GM23338 (cell line): ENCODE results near the gene RXRA. TPM values are rescaled to one million over a fixed set of nuclear protein-coding genes. Genes with fewer than 3 reads are reported as not detected.

Experiments
- ATAC-seq: fragments of 200-7000 bp; cut with Tn5 transposase; 3 replicates; pipeline ENCODE4 v1.9.1; 2020
- DNase-seq: peaks from one replicate; pipeline ENCODE4 v3.0.0-alpha.2; 2015; ENCODE audit warnings: low spot score
- H2AFZ ChIP-seq: fragments of 200-600 bp; sonication (generic); 2 replicates; pipeline ENCODE4 v1.8.0; 2016; ENCODE audit warnings: antibody characterized with exemption, mild to moderate bottlenecking, moderate library complexity
- H3F3A ChIP-seq: fragments of 200-600 bp; sonication (generic); replicated peaks from 2 replicates; pipeline ENCODE4 v1.8.0; 2017; ENCODE audit warnings: antibody characterized with exemption, mixed run types, low read depth
- H3K27ac ChIP-seq: fragments of 200-600 bp; sonication (generic); 2 replicates; pipeline ENCODE4 v1.6.1; 2016; ENCODE audit warnings: low read depth
- H3K27me3 ChIP-seq: fragments of 200-600 bp; sonication (generic); 2 replicates; pipeline ENCODE4 v1.8.0; 2016; ENCODE audit warnings: mild to moderate bottlenecking, mixed run types, moderate library complexity; ENCODE audit not compliant: insufficient read depth
- H3K36me3 ChIP-seq: fragments of 200-600 bp; sonication (generic); 2 replicates; pipeline ENCODE4 v1.8.0; 2016; ENCODE audit warnings: mild to moderate bottlenecking; ENCODE audit not compliant: insufficient read depth
- H3K4me1 ChIP-seq: fragments of 200-600 bp; sonication (generic); 2 replicates; pipeline ENCODE4 v1.8.0; 2016; ENCODE audit warnings: mild to moderate bottlenecking, moderate library complexity; ENCODE audit not compliant: insufficient read depth
- H3K4me2 ChIP-seq: fragments of 200-600 bp; sonication (generic); 2 replicates; pipeline ENCODE4 v1.7.1; 2017; ENCODE audit warnings: mixed run types
- H3K4me3 ChIP-seq: fragments of 200-600 bp; sonication (generic); 2 replicates; pipeline ENCODE4 v1.6.1; 2016; ENCODE audit warnings: mixed run types
- H3K79me2 ChIP-seq: fragments of 200-600 bp; sonication (generic); replicated peaks from 2 replicates; pipeline ENCODE4 v1.8.0; 2017; ENCODE audit warnings: mild to moderate bottlenecking; ENCODE audit not compliant: insufficient read depth
- H3K9me2 ChIP-seq: fragments of 200-600 bp; sonication (generic); 2 replicates; pipeline ENCODE4 v1.8.0; 2017; ENCODE audit not compliant: insufficient read depth
- H4K20me1 ChIP-seq: fragments of 200-600 bp; sonication (generic); replicated peaks from 2 replicates; pipeline ENCODE4 v1.8.0; 2017; ENCODE audit warnings: mild to moderate bottlenecking; ENCODE audit not compliant: insufficient read depth
- H3K27ac Mint-ChIP-seq: 2 replicates; pipeline ENCODE4 v1.8.0; 2020; ENCODE audit warnings: inconsistent platforms, mild to moderate bottlenecking, moderate library complexity, mixed read lengths
- H3K27me3 Mint-ChIP-seq: 3 replicates; pipeline ENCODE4 v1.8.0; 2022; ENCODE audit warnings: low read depth, mild to moderate bottlenecking, moderate library complexity, mixed read lengths, inconsistent platforms; ENCODE audit not compliant: insufficient read depth, poor library complexity
- H3K36me3 Mint-ChIP-seq: 3 replicates; pipeline ENCODE4 v1.8.0; 2021; ENCODE audit warnings: low read depth, mild to moderate bottlenecking, inconsistent platforms, moderate library complexity, mixed read lengths
- H3K4me1 Mint-ChIP-seq: 3 replicates; pipeline ENCODE4 v1.8.0; 2020; ENCODE audit warnings: mild to moderate bottlenecking, inconsistent platforms, mixed read lengths
- H3K4me3 Mint-ChIP-seq: 3 replicates; pipeline ENCODE4 v1.8.0; 2021; ENCODE audit warnings: moderate library complexity, mild to moderate bottlenecking, inconsistent platforms, mixed read lengths
- H3K9me3 Mint-ChIP-seq: 3 replicates; pipeline ENCODE4 v1.8.0; 2020; ENCODE audit warnings: moderate library complexity, mild to moderate bottlenecking, inconsistent platforms, mixed read lengths
- CREB1 ChIP-seq: fragments of 250-450 bp; sonication (Bioruptor Pico); IDR thresholded peaks from 2 replicates; pipeline ENCODE4 v1.5.0; 2020; ENCODE audit warnings: low read depth, mild to moderate bottlenecking, moderate library complexity
- EZH2 ChIP-seq: fragments of 200-600 bp; sonication (generic); IDR thresholded peaks from one replicate; pipeline ENCODE4 v1.8.0; 2017; ENCODE audit warnings: antibody characterized with exemption, mild to moderate bottlenecking, low read depth; ENCODE audit not compliant: unreplicated experiment
- EZH2phosphoT487 ChIP-seq: fragments of 200-600 bp; sonication (generic); IDR thresholded peaks from one replicate; pipeline ENCODE4 v1.8.1; 2018; ENCODE audit warnings: antibody characterized with exemption; ENCODE audit not compliant: unreplicated experiment
- JUNB ChIP-seq: IDR thresholded peaks from one replicate; pipeline ENCODE4 v1.6.1; 2016; ENCODE audit warnings: antibody characterized with exemption; ENCODE audit not compliant: unreplicated experiment
- NANOG ChIP-seq: IDR thresholded peaks from 2 replicates; pipeline ENCODE4 v1.6.1; 2016; ENCODE audit warnings: antibody characterized with exemption, borderline replicate concordance
- POLR2AphosphoS5 ChIP-seq: IDR thresholded peaks from 2 replicates; pipeline ENCODE4 v1.6.1; 2016; ENCODE audit warnings: antibody characterized with exemption, low read depth
- REST ChIP-seq: IDR thresholded peaks from one replicate; pipeline ENCODE4 v1.6.1; 2018; ENCODE audit warnings: antibody characterized with exemption; ENCODE audit not compliant: unreplicated experiment
- STAT1 ChIP-seq: IDR thresholded peaks from one replicate; pipeline ENCODE4 v1.6.1; 2016; ENCODE audit warnings: antibody characterized with exemption; ENCODE audit not compliant: unreplicated experiment
- ZNF114 ChIP-seq: fragments of 250-450 bp; sonication (Bioruptor Pico); IDR thresholded peaks from 2 replicates; pipeline ENCODE4 v1.5.0; 2020; ENCODE audit warnings: mild to moderate bottlenecking, moderate library complexity
- ZNF331 ChIP-seq: fragments of 250-450 bp; sonication (Bioruptor Pico); IDR thresholded peaks from 2 replicates; pipeline ENCODE4 v1.5.0; 2020; ENCODE audit warnings: low read depth, mild to moderate bottlenecking, moderate library complexity
- polyA plus RNA-seq: library from polyadenylated mRNA; unstranded; fragments of >200 nt; fragmentation: Nextera tagmentation; extraction: Ambion mirVana; gene quantifications from 2 replicates; pipeline ENCODE4 v1.2.1, GENCODE V29; 2016
- total RNA-seq: library from RNA; depleted of rRNA; stranded (reverse); fragments of >200 nt; shearing (Covaris generic); gene quantifications from 2 replicates; pipeline ENCODE4 v1.2.3, GENCODE V29; 2014
- TF ChIP-seq, protein P1 (sequence below): IDR thresholded peaks from 2 replicates; pipeline ENCODE4 v1.6.1; 2016; ENCODE audit warnings: antibody characterized with exemption
- TF ChIP-seq, protein P2 (sequence below), 2 experiments: fragments of 200-600 bp in 1 of 2; sonication (generic) in 1 of 2; conservative IDR thresholded peaks; 2 replicates each; pipeline versions ENCODE4 v1.5.1 to v1.6.1; 2016 to 2017; ENCODE audit warnings: antibody characterized with exemption in 2 of 2, low read depth in 2 of 2, mild to moderate bottlenecking in 2 of 2, moderate library complexity in 1 of 2
- TF ChIP-seq, protein P3 (sequence below): fragments of 250-450 bp; sonication (Bioruptor Pico); IDR thresholded peaks from 2 replicates; pipeline ENCODE4 v1.5.0; 2020; ENCODE audit warnings: mild to moderate bottlenecking, moderate library complexity

The RXRA gene
- total and polyA plus RNA-seq, 2 experiments from 2014 or later: 4.9 to 17.9 TPM

DNA sequence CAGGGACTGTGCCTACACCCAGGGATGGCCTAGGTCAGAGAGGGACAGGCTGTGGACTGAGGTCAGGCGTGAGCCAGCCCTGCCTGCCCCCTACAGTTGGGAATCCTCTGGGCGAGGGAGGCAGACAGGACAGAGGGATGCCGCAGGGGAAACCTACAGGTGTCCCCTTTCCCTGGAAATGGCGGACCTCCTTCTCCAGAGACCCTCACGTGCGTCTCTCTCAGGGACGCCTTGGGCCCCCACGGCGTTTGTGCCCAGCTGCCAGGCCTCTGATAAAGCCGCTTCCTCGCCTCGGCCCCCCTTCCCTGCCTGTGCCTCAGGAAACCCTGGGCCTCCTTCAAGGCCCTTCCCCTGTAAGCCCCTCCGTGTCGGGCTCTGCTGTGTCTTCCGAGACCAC is 129.3 kb downstream of the RXRA start:
- H3K4me3 ChIP-seq: no peak overlapping the region
- TF ChIP-seq ZNF114 (CRISPR knock-in tag) (no peak), JUNB (no peak), NANOG (no peak), REST (no peak), ZNF331 (CRISPR knock-in tag) (no peak), POLR2AphosphoS5 (no peak), EZH2 (no peak), STAT1 (no peak), CREB1 (CRISPR knock-in tag) (no peak), EZH2phosphoT487 (no peak)
- TF ChIP-seq, protein P1, sequence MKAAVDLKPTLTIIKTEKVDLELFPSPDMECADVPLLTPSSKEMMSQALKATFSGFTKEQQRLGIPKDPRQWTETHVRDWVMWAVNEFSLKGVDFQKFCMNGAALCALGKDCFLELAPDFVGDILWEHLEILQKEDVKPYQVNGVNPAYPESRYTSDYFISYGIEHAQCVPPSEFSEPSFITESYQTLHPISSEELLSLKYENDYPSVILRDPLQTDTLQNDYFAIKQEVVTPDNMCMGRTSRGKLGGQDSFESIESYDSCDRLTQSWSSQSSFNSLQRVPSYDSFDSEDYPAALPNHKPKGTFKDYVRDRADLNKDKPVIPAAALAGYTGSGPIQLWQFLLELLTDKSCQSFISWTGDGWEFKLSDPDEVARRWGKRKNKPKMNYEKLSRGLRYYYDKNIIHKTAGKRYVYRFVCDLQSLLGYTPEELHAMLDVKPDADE: no peak
- TF ChIP-seq, protein P2, sequence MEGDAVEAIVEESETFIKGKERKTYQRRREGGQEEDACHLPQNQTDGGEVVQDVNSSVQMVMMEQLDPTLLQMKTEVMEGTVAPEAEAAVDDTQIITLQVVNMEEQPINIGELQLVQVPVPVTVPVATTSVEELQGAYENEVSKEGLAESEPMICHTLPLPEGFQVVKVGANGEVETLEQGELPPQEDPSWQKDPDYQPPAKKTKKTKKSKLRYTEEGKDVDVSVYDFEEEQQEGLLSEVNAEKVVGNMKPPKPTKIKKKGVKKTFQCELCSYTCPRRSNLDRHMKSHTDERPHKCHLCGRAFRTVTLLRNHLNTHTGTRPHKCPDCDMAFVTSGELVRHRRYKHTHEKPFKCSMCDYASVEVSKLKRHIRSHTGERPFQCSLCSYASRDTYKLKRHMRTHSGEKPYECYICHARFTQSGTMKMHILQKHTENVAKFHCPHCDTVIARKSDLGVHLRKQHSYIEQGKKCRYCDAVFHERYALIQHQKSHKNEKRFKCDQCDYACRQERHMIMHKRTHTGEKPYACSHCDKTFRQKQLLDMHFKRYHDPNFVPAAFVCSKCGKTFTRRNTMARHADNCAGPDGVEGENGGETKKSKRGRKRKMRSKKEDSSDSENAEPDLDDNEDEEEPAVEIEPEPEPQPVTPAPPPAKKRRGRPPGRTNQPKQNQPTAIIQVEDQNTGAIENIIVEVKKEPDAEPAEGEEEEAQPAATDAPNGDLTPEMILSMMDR (conservative IDR thresholded peaks at IDR 0.05; ENCODE audit: low read depth in 2 of 2): no peak
- TF ChIP-seq, protein P3, sequence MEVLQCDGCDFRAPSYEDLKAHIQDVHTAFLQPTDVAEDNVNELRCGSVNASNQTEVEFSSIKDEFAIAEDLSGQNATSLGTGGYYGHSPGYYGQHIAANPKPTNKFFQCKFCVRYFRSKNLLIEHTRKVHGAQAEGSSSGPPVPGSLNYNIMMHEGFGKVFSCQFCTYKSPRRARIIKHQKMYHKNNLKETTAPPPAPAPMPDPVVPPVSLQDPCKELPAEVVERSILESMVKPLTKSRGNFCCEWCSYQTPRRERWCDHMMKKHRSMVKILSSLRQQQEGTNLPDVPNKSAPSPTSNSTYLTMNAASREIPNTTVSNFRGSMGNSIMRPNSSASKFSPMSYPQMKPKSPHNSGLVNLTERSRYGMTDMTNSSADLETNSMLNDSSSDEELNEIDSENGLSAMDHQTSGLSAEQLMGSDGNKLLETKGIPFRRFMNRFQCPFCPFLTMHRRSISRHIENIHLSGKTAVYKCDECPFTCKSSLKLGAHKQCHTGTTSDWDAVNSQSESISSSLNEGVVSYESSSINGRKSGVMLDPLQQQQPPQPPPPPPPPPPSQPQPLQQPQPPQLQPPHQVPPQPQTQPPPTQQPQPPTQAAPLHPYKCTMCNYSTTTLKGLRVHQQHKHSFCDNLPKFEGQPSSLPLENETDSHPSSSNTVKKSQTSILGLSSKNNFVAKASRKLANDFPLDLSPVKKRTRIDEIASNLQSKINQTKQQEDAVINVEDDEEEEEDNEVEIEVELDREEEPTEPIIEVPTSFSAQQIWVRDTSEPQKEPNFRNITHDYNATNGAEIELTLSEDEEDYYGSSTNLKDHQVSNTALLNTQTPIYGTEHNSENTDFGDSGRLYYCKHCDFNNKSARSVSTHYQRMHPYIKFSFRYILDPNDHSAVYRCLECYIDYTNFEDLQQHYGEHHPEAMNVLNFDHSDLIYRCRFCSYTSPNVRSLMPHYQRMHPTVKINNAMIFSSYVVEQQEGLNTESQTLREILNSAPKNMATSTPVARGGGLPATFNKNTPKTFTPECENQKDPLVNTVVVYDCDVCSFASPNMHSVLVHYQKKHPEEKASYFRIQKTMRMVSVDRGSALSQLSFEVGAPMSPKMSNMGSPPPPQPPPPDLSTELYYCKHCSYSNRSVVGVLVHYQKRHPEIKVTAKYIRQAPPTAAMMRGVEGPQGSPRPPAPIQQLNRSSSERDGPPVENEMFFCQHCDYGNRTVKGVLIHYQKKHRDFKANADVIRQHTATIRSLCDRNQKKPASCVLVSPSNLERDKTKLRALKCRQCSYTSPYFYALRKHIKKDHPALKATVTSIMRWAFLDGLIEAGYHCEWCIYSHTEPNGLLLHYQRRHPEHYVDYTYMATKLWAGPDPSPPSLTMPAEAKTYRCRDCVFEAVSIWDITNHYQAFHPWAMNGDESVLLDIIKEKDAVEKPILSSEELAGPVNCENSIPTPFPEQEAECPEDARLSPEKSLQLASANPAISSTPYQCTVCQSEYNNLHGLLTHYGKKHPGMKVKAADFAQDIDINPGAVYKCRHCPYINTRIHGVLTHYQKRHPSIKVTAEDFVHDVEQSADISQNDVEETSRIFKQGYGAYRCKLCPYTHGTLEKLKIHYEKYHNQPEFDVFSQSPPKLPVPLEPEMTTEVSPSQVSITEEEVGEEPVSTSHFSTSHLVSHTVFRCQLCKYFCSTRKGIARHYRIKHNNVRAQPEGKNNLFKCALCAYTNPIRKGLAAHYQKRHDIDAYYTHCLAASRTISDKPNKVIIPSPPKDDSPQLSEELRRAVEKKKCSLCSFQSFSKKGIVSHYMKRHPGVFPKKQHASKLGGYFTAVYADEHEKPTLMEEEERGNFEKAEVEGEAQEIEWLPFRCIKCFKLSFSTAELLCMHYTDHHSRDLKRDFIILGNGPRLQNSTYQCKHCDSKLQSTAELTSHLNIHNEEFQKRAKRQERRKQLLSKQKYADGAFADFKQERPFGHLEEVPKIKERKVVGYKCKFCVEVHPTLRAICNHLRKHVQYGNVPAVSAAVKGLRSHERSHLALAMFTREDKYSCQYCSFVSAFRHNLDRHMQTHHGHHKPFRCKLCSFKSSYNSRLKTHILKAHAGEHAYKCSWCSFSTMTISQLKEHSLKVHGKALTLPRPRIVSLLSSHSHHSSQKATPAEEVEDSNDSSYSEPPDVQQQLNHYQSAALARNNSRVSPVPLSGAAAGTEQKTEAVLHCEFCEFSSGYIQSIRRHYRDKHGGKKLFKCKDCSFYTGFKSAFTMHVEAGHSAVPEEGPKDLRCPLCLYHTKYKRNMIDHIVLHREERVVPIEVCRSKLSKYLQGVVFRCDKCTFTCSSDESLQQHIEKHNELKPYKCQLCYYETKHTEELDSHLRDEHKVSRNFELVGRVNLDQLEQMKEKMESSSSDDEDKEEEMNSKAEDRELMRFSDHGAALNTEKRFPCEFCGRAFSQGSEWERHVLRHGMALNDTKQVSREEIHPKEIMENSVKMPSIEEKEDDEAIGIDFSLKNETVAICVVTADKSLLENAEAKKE (CRISPR knock-in tag): no peak
- H3K27me3 ChIP-seq: no peaks in the 10 kb centered on the region
- Mint-ChIP-seq H3K27me3 (peaks cover 8% of the 10 kb centered on the region), H3K9me3 (no peaks in the 10 kb centered on the region), H3K4me3 (no peak overlapping the region), H3K36me3 (no peaks in the 10 kb centered on the region), H3K4me1 (no peaks in the 10 kb centered on the region), H3K27ac (no peak overlapping the region)
- H3K4me2 ChIP-seq: no peak overlapping the region
- H3F3A ChIP-seq: no peaks in the 10 kb centered on the region
- no peaks in the 10 kb centered on the region for H4K20me1 ChIP-seq
- ATAC-seq (peak; percentile 25; the same call in 2 of the 3 replicates), DNase-seq (no peak)
- H3K79me2 ChIP-seq: no peaks in the 10 kb centered on the region
- no peaks in the 10 kb centered on the region for H3K9me2 ChIP-seq
- no peak overlapping the region for H2AFZ ChIP-seq
- no peaks in the 10 kb centered on the region for H3K4me1 ChIP-seq
- H3K36me3 ChIP-seq: no peaks in the 10 kb centered on the region
- no peak overlapping the region for H3K27ac ChIP-seq
